Lower leg skin (tissue), 3 donors: ENCODE measurements around the gene LUZP1.

Experiments used
- CTCF ChIP-seq, 3 donors: fragments of 450-650 bp; IDR thresholded peaks; one replicate each; pipeline ENCODE4 v1.5.1; 2016; ENCODE audit warnings: antibody characterized with exemption in 3 of 3, mild to moderate bottlenecking in 3 of 3, moderate library complexity in 2 of 3
- POLR2A ChIP-seq, 2 donors: fragments of 450-650 bp; IDR thresholded peaks; one replicate each; pipeline ENCODE4 v1.6.1; 2016 to 2017; ENCODE audit warnings: antibody characterized with exemption in 2 of 2, mild to moderate bottlenecking in 1 of 2, moderate library complexity in 1 of 2

- TF ChIP-seq CTCF (IDR thresholded peaks at IDR 0.05): no peak
- no peak for TF ChIP-seq POLR2A (IDR thresholded peaks at IDR 0.05)
Measured at GRCh38 chr1:23081376-23081775, 87.3 kb downstream of the LUZP1 start.
